Upper lobe of left lung (tissue), 6 donors: ENCODE data around the gene ARID3B. TPM values are rescaled to one million over a fixed set of nuclear protein-coding genes. Genes with fewer than 3 reads are reported as not detected.

Source experiments
- ATAC-seq, 2 donors: fragments of 200-7000 bp; cut with Tn5 transposase; one replicate each; pipeline ENCODE4 v1.9.1; 2022; ENCODE audit warnings: mild to moderate bottlenecking in 2 of 2, moderate library complexity in 2 of 2; ENCODE audit not compliant: low FRiP score in 2 of 2
- DNase-seq, 2 donors: peaks; one replicate each; pipeline ENCODE4 v3.0.0-alpha.2; 2019 to 2020
- H3K27ac ChIP-seq, 4 donors: fragments of 200-600 bp; sonication (generic); one replicate each; pipeline ENCODE4 v1.5.1; 2016 to 2019
- H3K27me3 ChIP-seq, 4 donors: fragments of 200-600 bp; sonication (generic); one replicate each; pipeline ENCODE4 v1.5.1; 2017 to 2019
- H3K36me3 ChIP-seq, 4 donors: fragments of 200-600 bp; sonication (generic); one replicate each; pipeline ENCODE4 v1.5.1; 2016 to 2019
- H3K4me1 ChIP-seq, 4 donors: fragments of 200-600 bp; sonication (generic); one replicate each; pipeline ENCODE4 v1.5.1; 2018 to 2019
- H3K4me3 ChIP-seq, 4 donors: fragments of 200-600 bp; sonication (generic); one replicate each; pipeline ENCODE4 v1.5.1; 2017 to 2019; ENCODE audit warnings: mild to moderate bottlenecking in 2 of 4, moderate library complexity in 1 of 4
- H3K9me3 ChIP-seq, 4 donors: fragments of 200-600 bp; sonication (generic); one replicate each; pipeline ENCODE4 v1.5.1; 2018 to 2019
- EP300 ChIP-seq, 4 donors: sonication (generic); formaldehyde crosslinking; IDR thresholded peaks; one replicate each; pipeline ENCODE4 v1.5.1; 2017; ENCODE audit warnings: antibody characterized with exemption in 4 of 4, control low read depth in 2 of 4
- POLR2A ChIP-seq, 4 donors: fragments of 450-650 bp; IDR thresholded peaks; one replicate each; pipeline ENCODE4 v1.5.1; 2016 to 2017; ENCODE audit warnings: antibody characterized with exemption in 4 of 4, mild to moderate bottlenecking in 2 of 4
- POLR2AphosphoS5 ChIP-seq, 2 donors: sonication (generic); formaldehyde crosslinking; IDR thresholded peaks; one replicate each; pipeline ENCODE4 v1.5.1; 2017; ENCODE audit warnings: antibody characterized with exemption in 2 of 2
- WGBS, 2 donors: methylation state at CpG; one replicate each; pipeline ENCODE4 v1.1.5; 2017 to 2018; 5-methylcytosine and 5-hydroxymethylcytosine counted together
- total RNA-seq, 6 donors: library from RNA; depleted of rRNA in 4 of 6; stranded (reverse); fragments of >200 nt in 4 of 6; gene quantifications; one replicate each; pipeline versions ENCODE4 v1.1.0 to v1.2.1, GENCODE V29; 2016 to 2021
- TF ChIP-seq, protein P1 (sequence below), 6 experiments: fragments of 450-650 bp in 4 of 6; fragments of 200-600 bp in 2 of 6; sonication (generic) in 2 of 6; IDR thresholded peaks; one replicate each; pipeline ENCODE4 v1.5.1; 2016 to 2019; ENCODE audit warnings: antibody characterized with exemption in 6 of 6
- donor health status: DM: no; HTN: no; CAD: no; lungs with moderate emphysema.
- donor health status: DM: no; HTN: yes; CAD: no; lungs with severe emphysema.

ARID3B gene
- total RNA-seq, 6 donors from 2014 or later: 11.0 to 36.7 (median 14.6) TPM

- 57 to 71% methylated on average over 2 of the region's 2 CpGs for WGBS, 2 donors
- Histone ChIP-seq H3K9me3 (no peaks in the 10 kb centered on the region), H3K4me3 (no peak overlapping the region), H3K27ac (no peak overlapping the region), H3K4me1 (peaks cover 0 to 9% (median 7%) of the 10 kb centered on the region in 4 donors), H3K36me3 (peaks cover 0 to 29% (median 8%) of the 10 kb centered on the region in 4 donors), H3K27me3 (no peaks in the 10 kb centered on the region)
- DNase-seq: no peak
- TF ChIP-seq EP300 (IDR thresholded peaks at IDR 0.05) (no peak), POLR2AphosphoS5 (IDR thresholded peaks at IDR 0.05) (no peak), POLR2A (IDR thresholded peaks at IDR 0.05) (no peak)
- TF ChIP-seq, protein P1, sequence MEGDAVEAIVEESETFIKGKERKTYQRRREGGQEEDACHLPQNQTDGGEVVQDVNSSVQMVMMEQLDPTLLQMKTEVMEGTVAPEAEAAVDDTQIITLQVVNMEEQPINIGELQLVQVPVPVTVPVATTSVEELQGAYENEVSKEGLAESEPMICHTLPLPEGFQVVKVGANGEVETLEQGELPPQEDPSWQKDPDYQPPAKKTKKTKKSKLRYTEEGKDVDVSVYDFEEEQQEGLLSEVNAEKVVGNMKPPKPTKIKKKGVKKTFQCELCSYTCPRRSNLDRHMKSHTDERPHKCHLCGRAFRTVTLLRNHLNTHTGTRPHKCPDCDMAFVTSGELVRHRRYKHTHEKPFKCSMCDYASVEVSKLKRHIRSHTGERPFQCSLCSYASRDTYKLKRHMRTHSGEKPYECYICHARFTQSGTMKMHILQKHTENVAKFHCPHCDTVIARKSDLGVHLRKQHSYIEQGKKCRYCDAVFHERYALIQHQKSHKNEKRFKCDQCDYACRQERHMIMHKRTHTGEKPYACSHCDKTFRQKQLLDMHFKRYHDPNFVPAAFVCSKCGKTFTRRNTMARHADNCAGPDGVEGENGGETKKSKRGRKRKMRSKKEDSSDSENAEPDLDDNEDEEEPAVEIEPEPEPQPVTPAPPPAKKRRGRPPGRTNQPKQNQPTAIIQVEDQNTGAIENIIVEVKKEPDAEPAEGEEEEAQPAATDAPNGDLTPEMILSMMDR (IDR thresholded peaks at IDR 0.05): no peak
- no peak for ATAC-seq
These were observed 43.2 kb downstream of the ARID3B start for GRCh38 chr15:74584204-74584603.

DNA sequence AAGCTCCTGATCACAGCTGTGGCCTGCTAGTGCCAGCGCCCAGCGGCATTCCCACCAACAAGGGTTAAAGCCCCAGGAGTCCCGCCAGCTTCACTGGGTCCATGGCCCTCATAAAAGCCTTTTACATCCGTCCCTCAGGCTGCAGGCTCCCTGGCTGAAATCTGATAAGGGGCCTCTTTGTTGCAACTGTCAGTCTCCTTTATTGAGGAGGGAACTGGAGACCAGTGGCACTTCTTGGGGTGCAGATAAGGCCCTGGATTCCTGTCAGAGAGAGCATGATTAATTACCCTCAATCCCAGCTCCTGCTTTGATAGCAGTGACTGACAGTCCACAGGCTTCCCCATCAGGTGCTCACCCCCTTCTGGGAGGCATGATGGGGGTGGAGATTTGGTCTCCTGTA, 43.8 kb downstream of the ARID3B start:
- no peak for DNase-seq
- TF ChIP-seq POLR2AphosphoS5 (IDR thresholded peaks at IDR 0.05): no peak
- TF ChIP-seq, protein P1 (IDR thresholded peaks at IDR 0.05): no peak
- no peak for TF ChIP-seq EP300 (IDR thresholded peaks at IDR 0.05)
- no peak for TF ChIP-seq POLR2A (IDR thresholded peaks at IDR 0.05)
- Histone ChIP-seq H3K27me3 (no peaks in the 10 kb centered on the region), H3K4me1 (peaks cover 0 to 12% (median 8%) of the 10 kb centered on the region in 4 donors), H3K9me3 (no peaks in the 10 kb centered on the region), H3K4me3 (no peak overlapping the region), H3K27ac (no peak overlapping the region), H3K36me3 (peaks cover 0 to 27% (median 7%) of the 10 kb centered on the region in 4 donors)
- 75 to 77% methylated on average over 4 of the region's 4 CpGs for WGBS, 2 donors
- ATAC-seq: no peak

GRCh38 chr15:74585191-74585590, 44.2 kb downstream of the ARID3B start:
- Histone ChIP-seq H3K9me3 (no peaks in the 10 kb centered on the region), H3K27me3 (no peaks in the 10 kb centered on the region), H3K4me3 (no peak overlapping the region), H3K27ac (no peak overlapping the region), H3K4me1 (peaks cover 0 to 12% (median 8%) of the 10 kb centered on the region in 4 donors), H3K36me3 (peaks cover 0 to 27% (median 11%) of the 10 kb centered on the region in 4 donors)
- no peak for TF ChIP-seq POLR2AphosphoS5 (IDR thresholded peaks at IDR 0.05)
- TF ChIP-seq, protein P1 (IDR thresholded peaks at IDR 0.05): no peak
- TF ChIP-seq EP300 (IDR thresholded peaks at IDR 0.05): no peak
- TF ChIP-seq POLR2A (IDR thresholded peaks at IDR 0.05): no peak
- ATAC-seq (no peak), DNase-seq (no peak)
- 41 to 53% methylated on average over 3 of the region's 3 CpGs for WGBS, 2 donors

DNA sequence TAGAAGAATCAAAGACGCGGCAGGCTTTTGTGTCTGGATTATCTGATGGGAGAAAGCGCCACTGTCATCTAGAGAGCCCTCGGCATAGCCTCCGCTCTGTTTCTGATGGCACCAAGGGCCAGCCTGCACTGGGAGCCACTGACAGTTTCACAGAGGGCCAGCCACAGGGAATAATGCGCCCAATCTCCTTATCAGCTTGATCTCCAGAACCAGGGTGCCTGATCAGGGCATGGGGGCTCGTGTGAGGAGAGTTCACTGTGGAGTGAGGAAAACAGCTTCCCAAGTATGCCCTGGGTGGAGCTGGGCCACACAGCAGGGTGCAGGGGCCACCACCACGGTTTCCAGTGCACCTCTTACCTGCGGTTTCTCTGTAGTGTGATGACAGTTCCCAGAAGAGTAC, 44.8 kb downstream of the ARID3B start:
- Histone ChIP-seq H3K36me3 (peaks cover 0 to 31% (median 14%) of the 10 kb centered on the region in 4 donors), H3K9me3 (no peaks in the 10 kb centered on the region), H3K4me1 (peaks cover 0 to 12% (median 8%) of the 10 kb centered on the region in 4 donors), H3K4me3 (no peak overlapping the region), H3K27me3 (no peaks in the 10 kb centered on the region), H3K27ac (no peak overlapping the region)
- 88 to 94% methylated on average over 7 to 9 of the region's 9 CpGs for WGBS, 2 donors
- DNase-seq (no peak), ATAC-seq (no peak)
- TF ChIP-seq EP300 (IDR thresholded peaks at IDR 0.05) (no peak), POLR2AphosphoS5 (IDR thresholded peaks at IDR 0.05) (no peak), POLR2A (IDR thresholded peaks at IDR 0.05) (no peak)
- TF ChIP-seq, protein P1 (IDR thresholded peaks at IDR 0.05): no peak

GRCh38 chr15:74589826-74590225, 48.8 kb downstream of the ARID3B start:
- DNase-seq: no peak
- H3K36me3 ChIP-seq: peaks cover 0 to 61% (median 37%) of the 10 kb centered on the region in 4 donors
- TF ChIP-seq EP300 (IDR thresholded peaks at IDR 0.05): no peak
- TF ChIP-seq, protein P1 (IDR thresholded peaks at IDR 0.05): no peak
- no peak for TF ChIP-seq POLR2A (IDR thresholded peaks at IDR 0.05)
- no peak for TF ChIP-seq POLR2AphosphoS5 (IDR thresholded peaks at IDR 0.05)

More at GRCh38 chr15:74589826-74590225, 48.8 kb downstream of the ARID3B start:
- Histone ChIP-seq H3K4me3 (no peak overlapping the region), H3K27me3 (no peaks in the 10 kb centered on the region), H3K4me1 (peaks cover 0 to 25% (median 16%) of the 10 kb centered on the region in 4 donors), H3K27ac (peak overlapping the region in 2 of 4 donors; percentile 67 to 71), H3K9me3 (no peaks in the 10 kb centered on the region)
- WGBS, 2 donors: 85 to 86% methylated on average over 6 of the region's 6 CpGs
- no peak for ATAC-seq
